Duodenal mucosa (tissue), 2 donors: ENCODE data around the gene LMO1.

Experiments used
- H3K27ac ChIP-seq: one replicate; pipeline ENCODE4 v1.7.0; 2013; ENCODE audit warnings: low read depth, low read length
- H3K27me3 ChIP-seq, 2 donors: one replicate each; pipeline ENCODE4 v1.7.0; 2013; ENCODE audit warnings: low read length in 2 of 2, control low read depth in 1 of 2; ENCODE audit not compliant: insufficient read depth in 2 of 2, control insufficient read depth in 1 of 2
- H3K36me3 ChIP-seq, 2 donors: one replicate each; pipeline ENCODE4 v1.7.0; 2013; ENCODE audit warnings: low read length in 2 of 2, control low read depth in 1 of 2; ENCODE audit not compliant: insufficient read depth in 2 of 2, control insufficient read depth in 1 of 2
- H3K4me1 ChIP-seq, 2 donors: one replicate each; pipeline ENCODE4 v1.7.0; 2013; ENCODE audit warnings: low read length in 2 of 2, control low read depth in 1 of 2; ENCODE audit not compliant: insufficient read depth in 2 of 2, control insufficient read depth in 1 of 2
- H3K4me3 ChIP-seq, 2 donors: one replicate each; pipeline ENCODE4 v1.7.0; 2013; ENCODE audit warnings: low read length in 2 of 2, low read depth in 1 of 2
- H3K9ac ChIP-seq, 2 donors: one replicate each; pipeline ENCODE4 v1.7.0; 2013; ENCODE audit warnings: low read length in 2 of 2, low read depth in 1 of 2
- H3K9me3 ChIP-seq, 2 donors: one replicate each; pipeline ENCODE4 v1.7.0; 2013; ENCODE audit warnings: low read length in 2 of 2, control low read depth in 1 of 2; ENCODE audit not compliant: control insufficient read depth in 1 of 2

The LMO1 gene

DNA sequence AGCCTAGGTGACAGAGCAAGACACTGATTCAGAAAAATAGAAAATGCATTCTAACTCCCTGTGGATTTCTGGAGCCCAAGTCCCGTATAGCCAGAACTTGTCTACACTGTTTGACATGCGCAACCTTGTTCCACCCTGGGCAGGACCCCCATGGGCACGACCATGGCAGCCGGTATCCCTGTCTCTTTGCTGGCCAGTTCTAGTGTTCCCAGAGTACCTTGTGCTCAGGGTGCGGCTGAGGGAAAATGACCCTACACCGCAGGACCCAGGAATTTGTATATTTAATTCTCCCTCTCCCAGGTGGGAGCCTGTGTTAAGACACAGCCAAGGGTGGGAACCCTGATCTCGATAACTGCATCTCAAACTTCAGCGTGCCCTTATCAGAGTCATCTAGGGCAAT is 58.1 kb downstream of the LMO1 start:
- Histone ChIP-seq H3K36me3 (no peaks in the 10 kb centered on the region), H3K27me3 (peaks cover 9 to 15% of the 10 kb centered on the region in 2 donors), H3K27ac (no peak overlapping the region), H3K9ac (no peak overlapping the region), H3K4me3 (no peak overlapping the region), H3K4me1 (peaks cover 0 to 14% of the 10 kb centered on the region in 2 donors), H3K9me3 (no peaks in the 10 kb centered on the region)

DNA sequence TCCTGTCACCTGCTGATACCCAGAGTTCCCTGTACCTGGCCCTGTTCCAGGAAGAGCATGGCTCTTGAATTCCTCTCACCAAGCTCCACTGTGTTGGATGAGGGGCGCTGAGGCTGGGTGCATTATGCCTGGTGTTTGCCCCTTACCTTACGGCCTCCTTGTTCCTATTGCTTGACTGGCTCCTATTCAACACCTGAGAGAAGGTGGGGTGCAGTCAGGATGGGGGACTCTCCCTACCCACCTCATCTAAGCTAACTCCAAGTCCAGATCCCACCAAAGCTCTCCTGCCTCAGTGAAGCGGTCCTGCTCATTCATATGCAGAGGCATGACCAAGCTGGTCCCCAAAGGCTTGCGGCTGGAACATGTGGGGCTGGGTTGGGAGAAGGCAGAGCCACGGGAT is 59.1 kb downstream of the LMO1 start:
- H3K27ac ChIP-seq, result no peak overlapping the region
- peaks cover 0 to 14% of the 10 kb centered on the region in 2 donors for H3K4me1 ChIP-seq
- H3K27me3 ChIP-seq, result peaks cover 9 to 15% of the 10 kb centered on the region in 2 donors

GRCh38 chr11:8204025-8204424 is 59.7 kb downstream of the LMO1 start:
- no peaks in the 10 kb centered on the region for H3K36me3 ChIP-seq
- peaks cover 9 to 11% of the 10 kb centered on the region in 2 donors for H3K27me3 ChIP-seq
- no peaks in the 10 kb centered on the region for H3K9me3 ChIP-seq
- H3K27ac ChIP-seq, result no peak overlapping the region
- H3K4me3 ChIP-seq, result no peak overlapping the region
- H3K9ac ChIP-seq, result no peak overlapping the region
- H3K4me1 ChIP-seq, result peaks cover 0 to 14% of the 10 kb centered on the region in 2 donors

More for the DNA sequence above, 59.1 kb downstream of the LMO1 start:
- Histone ChIP-seq H3K9ac (no peak overlapping the region), H3K4me3 (no peak overlapping the region), H3K9me3 (no peaks in the 10 kb centered on the region), H3K36me3 (no peaks in the 10 kb centered on the region)

DNA sequence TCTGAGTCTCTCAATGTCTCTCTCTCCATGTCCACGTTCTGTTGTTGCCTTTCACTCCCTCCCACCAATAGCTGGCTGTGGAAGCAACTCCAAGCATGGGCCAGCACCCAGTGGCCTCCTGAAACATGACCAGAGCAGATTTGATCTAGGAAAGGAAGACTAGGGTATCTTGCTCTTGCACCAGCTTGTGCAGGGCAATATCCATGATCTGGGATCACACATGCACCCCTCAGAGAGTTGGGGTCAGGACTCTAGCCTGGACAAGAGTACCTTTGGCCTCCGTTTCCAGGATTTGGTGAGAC is 60.3 kb downstream of the LMO1 start:
- H3K4me3 ChIP-seq, result no peak overlapping the region
- no peak overlapping the region for H3K27ac ChIP-seq
- H3K9me3 ChIP-seq, result no peaks in the 10 kb centered on the region
- H3K27me3 ChIP-seq, result peaks cover 9 to 11% of the 10 kb centered on the region in 2 donors
- H3K9ac ChIP-seq, result no peak overlapping the region
- peaks cover 0 to 14% of the 10 kb centered on the region in 2 donors for H3K4me1 ChIP-seq
- no peaks in the 10 kb centered on the region for H3K36me3 ChIP-seq

- Histone ChIP-seq H3K4me1 (peaks cover 0 to 14% of the 10 kb centered on the region in 2 donors), H3K9me3 (no peaks in the 10 kb centered on the region), H3K4me3 (no peak overlapping the region), H3K9ac (no peak overlapping the region), H3K27ac (no peak overlapping the region), H3K36me3 (no peaks in the 10 kb centered on the region), H3K27me3 (peaks cover 6 to 9% of the 10 kb centered on the region in 2 donors)
Measured at GRCh38 chr11:8202516-8203413, 60.9 kb downstream of the LMO1 start.

GRCh38 chr11:8201644-8202365 is 61.9 kb downstream of the LMO1 start:
- Histone ChIP-seq H3K27ac (no peak overlapping the region), H3K9ac (no peak overlapping the region), H3K9me3 (no peaks in the 10 kb centered on the region), H3K4me3 (no peak overlapping the region), H3K4me1 (peaks cover 0 to 9% of the 10 kb centered on the region in 2 donors), H3K27me3 (peaks cover 0 to 5% of the 10 kb centered on the region in 2 donors), H3K36me3 (no peaks in the 10 kb centered on the region)

DNA sequence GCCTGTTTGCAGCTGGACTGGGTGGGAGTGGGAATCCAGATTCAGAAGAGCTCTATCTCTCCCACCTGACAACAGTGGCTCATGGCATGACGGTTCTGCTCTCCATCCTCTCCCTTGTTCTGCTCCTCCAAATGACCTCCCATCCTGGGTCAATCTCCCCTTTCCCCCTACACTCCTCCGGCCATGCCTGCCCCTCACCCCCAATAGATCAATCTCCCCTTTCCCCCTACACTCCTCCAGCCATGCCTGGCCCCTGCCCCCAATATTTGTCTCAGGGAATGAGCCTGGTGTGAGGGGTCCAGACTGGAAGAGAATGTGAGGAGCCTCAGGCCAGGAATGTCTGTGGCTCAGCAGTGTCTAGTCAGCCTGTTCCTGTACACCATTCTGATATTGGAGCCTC is 64.0 kb downstream of the LMO1 start:
- no peak overlapping the region for H3K27ac ChIP-seq
- no peak overlapping the region for H3K4me3 ChIP-seq
- H3K9me3 ChIP-seq, result no peaks in the 10 kb centered on the region
- no peaks in the 10 kb centered on the region for H3K27me3 ChIP-seq
- H3K9ac ChIP-seq, result no peak overlapping the region
- H3K4me1 ChIP-seq, result no peaks in the 10 kb centered on the region
- no peaks in the 10 kb centered on the region for H3K36me3 ChIP-seq

- no peaks in the 10 kb centered on the region for H3K36me3 ChIP-seq
- H3K4me1 ChIP-seq, result no peaks in the 10 kb centered on the region
- no peak overlapping the region for H3K27ac ChIP-seq
- H3K9me3 ChIP-seq, result no peaks in the 10 kb centered on the region
- peaks cover 0 to 6% of the 10 kb centered on the region in 2 donors for H3K27me3 ChIP-seq
- no peak overlapping the region for H3K9ac ChIP-seq
- H3K4me3 ChIP-seq, result no peak overlapping the region
Measured at GRCh38 chr11:8196749-8197148, 66.9 kb downstream of the LMO1 start.

GRCh38 chr11:8194956-8195355 is 68.7 kb downstream of the LMO1 start:
- Histone ChIP-seq H3K4me3 (no peak overlapping the region), H3K27ac (no peak overlapping the region), H3K4me1 (no peaks in the 10 kb centered on the region), H3K9ac (no peak overlapping the region), H3K9me3 (no peaks in the 10 kb centered on the region), H3K27me3 (peaks cover 0 to 6% of the 10 kb centered on the region in 2 donors), H3K36me3 (no peaks in the 10 kb centered on the region)

- Histone ChIP-seq H3K36me3 (no peaks in the 10 kb centered on the region), H3K9ac (no peak overlapping the region), H3K4me1 (no peaks in the 10 kb centered on the region), H3K27me3 (peaks cover 0 to 6% of the 10 kb centered on the region in 2 donors), H3K27ac (no peak overlapping the region), H3K9me3 (no peaks in the 10 kb centered on the region), H3K4me3 (no peak overlapping the region)
Measured at GRCh38 chr11:8192896-8193209, 70.8 kb downstream of the LMO1 start.
